Measurements from ENCODE around the gene NOTCH2.
"Not testable (repeated sequence)": the region's sequence is repeated elsewhere in the genome, so short reads cannot be mapped to it uniquely, and the experiment has no call there.

NOTCH2 gene

GRCh38 chr1:120069067-120069919 lies at the start of gene NOTCH2:
Gene NOTCH2 (minus strand): TSS chr1:120069662. CDS start chr1:120069406, 256 bp downstream.
- not testable (repeated sequence) for H3K4me1 ChIP-seq (ENCODE audit: control insufficient read depth, insufficient read depth, low read length); H3K9me3 ChIP-seq (ENCODE audit: control insufficient read depth, insufficient read depth, low read length); H3K27ac ChIP-seq (ENCODE audit: low read length); H3K36me3 ChIP-seq (ENCODE audit: control insufficient read depth, insufficient read depth, low read length); DNase-seq (ENCODE audit: low read depth, low spot score); H3K27me3 ChIP-seq (ENCODE audit: control insufficient read depth, insufficient read depth, low read length)
- H3K4me3 ChIP-seq (ENCODE audit: low read length), result peak within 1 kb of the TSS; percentile 46; the same call in 1 of the 2 replicates
- WGBS (ENCODE audit: insufficient coverage, insufficient read length), result no CpG with 5 or more reads among the region's 95 CpGs

DNA sequence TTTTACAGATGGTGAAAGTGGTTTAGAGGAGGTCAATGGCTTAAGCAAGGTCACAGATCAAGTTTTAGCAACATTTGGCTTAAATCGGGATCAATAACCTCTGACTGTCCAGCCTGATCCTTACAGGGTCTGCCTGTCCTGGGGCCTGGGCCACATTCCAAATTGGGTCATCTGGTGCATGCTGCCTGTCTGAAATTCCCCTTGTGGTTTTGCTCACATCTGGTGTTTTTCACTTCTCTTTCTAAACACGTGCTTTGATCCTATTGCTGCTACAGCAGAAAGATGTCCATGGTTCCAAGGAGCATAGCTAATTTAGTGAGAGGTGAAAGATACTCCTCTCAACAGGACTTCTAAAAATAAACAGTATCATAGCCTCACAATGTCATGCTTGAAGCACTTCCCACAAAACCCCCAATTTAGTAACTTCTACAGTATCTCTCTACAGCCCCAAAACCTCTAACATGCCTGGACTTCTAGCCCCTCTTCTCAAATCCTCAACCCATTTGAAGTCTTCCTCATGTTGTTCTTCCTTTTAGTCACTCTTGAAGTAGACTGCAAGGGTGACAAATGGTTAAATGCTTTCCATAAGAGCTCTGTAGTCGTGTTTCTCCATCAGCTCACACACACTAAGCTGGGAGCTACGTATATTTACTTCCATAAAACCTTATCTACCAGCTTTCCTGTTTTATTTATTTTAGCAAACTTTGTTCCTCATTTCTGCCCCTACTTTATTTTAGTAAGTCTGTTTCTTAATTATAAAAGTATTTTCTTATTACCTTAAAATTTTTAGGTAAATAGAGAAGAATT lies 48.1 kb upstream of the NOTCH2 start:
- not testable (repeated sequence) for H3K4me3 ChIP-seq (ENCODE audit: low read length); H3K4me1 ChIP-seq (ENCODE audit: control insufficient read depth, insufficient read depth, low read length); H3K27me3 ChIP-seq (ENCODE audit: control insufficient read depth, insufficient read depth, low read length); H3K36me3 ChIP-seq (ENCODE audit: control insufficient read depth, insufficient read depth, low read length); H3K27ac ChIP-seq (ENCODE audit: low read length); DNase-seq (ENCODE audit: low read depth, low spot score); H3K9me3 ChIP-seq (ENCODE audit: control insufficient read depth, insufficient read depth, low read length)
- no CpG with 5 or more reads among the region's 4 CpGs for WGBS (ENCODE audit: insufficient coverage, insufficient read length)

GRCh38 chr1:120116094-120116493 lies 46.6 kb upstream of the NOTCH2 start:
- not testable (repeated sequence) for H3K4me1 ChIP-seq (ENCODE audit: control insufficient read depth, insufficient read depth, low read length); H3K27me3 ChIP-seq (ENCODE audit: control insufficient read depth, insufficient read depth, low read length); H3K27ac ChIP-seq (ENCODE audit: low read length); H3K36me3 ChIP-seq (ENCODE audit: control insufficient read depth, insufficient read depth, low read length); H3K9me3 ChIP-seq (ENCODE audit: control insufficient read depth, insufficient read depth, low read length); DNase-seq (ENCODE audit: low read depth, low spot score); H3K4me3 ChIP-seq (ENCODE audit: low read length)
- WGBS (ENCODE audit: insufficient coverage, insufficient read length), result no CpG with 5 or more reads among the region's 2 CpGs

- not testable (repeated sequence) for H3K4me1 ChIP-seq (ENCODE audit: control insufficient read depth, insufficient read depth, low read length); DNase-seq (ENCODE audit: low read depth, low spot score); H3K27ac ChIP-seq (ENCODE audit: low read length); H3K27me3 ChIP-seq (ENCODE audit: control insufficient read depth, insufficient read depth, low read length); H3K9me3 ChIP-seq (ENCODE audit: control insufficient read depth, insufficient read depth, low read length); H3K4me3 ChIP-seq (ENCODE audit: low read length); H3K36me3 ChIP-seq (ENCODE audit: control insufficient read depth, insufficient read depth, low read length)
- WGBS (ENCODE audit: insufficient coverage, insufficient read length), result no CpG with 5 or more reads among the region's 3 CpGs
Observed at GRCh38 chr1:120113134-120113533, 43.7 kb upstream of the NOTCH2 start.

- not testable (repeated sequence) for H3K27ac ChIP-seq (ENCODE audit: low read length); DNase-seq (ENCODE audit: low read depth, low spot score)
- WGBS (ENCODE audit: insufficient coverage, insufficient read length), result no CpG with 5 or more reads among the region's 5 CpGs
Observed at GRCh38 chr1:120112212-120112611, 42.8 kb upstream of the NOTCH2 start.

DNA sequence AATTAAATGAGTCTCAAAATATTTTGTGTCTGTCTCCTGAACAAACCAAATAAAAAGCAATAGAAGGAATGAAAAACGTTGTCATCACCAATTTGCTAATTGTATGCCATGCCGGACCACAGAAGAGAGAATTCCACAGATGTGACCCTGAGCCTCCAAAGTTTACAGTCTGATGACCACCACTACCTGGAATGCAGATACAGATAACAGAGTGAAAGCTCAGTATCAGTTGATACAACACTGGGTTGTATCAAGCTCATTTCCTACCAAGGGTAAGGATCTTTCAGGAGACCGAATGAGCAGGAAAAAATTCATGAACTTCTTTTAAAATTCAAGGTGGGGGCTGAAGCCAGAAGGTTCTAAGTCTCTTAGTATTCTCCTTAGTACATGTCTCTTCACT lies 42.3 kb upstream of the NOTCH2 start:
- not testable (repeated sequence) for H3K27ac ChIP-seq (ENCODE audit: low read length); H3K36me3 ChIP-seq (ENCODE audit: control insufficient read depth, insufficient read depth, low read length); H3K4me3 ChIP-seq (ENCODE audit: low read length); DNase-seq (ENCODE audit: low read depth, low spot score); H3K9me3 ChIP-seq (ENCODE audit: control insufficient read depth, insufficient read depth, low read length); H3K27me3 ChIP-seq (ENCODE audit: control insufficient read depth, insufficient read depth, low read length); H3K4me1 ChIP-seq (ENCODE audit: control insufficient read depth, insufficient read depth, low read length)
- no CpG with 5 or more reads among the region's 3 CpGs for WGBS (ENCODE audit: insufficient coverage, insufficient read length)

More at GRCh38 chr1:120112212-120112611, 42.8 kb upstream of the NOTCH2 start:
- H3K4me1 ChIP-seq (ENCODE audit: control insufficient read depth, insufficient read depth, low read length); H3K4me3 ChIP-seq (ENCODE audit: low read length); H3K36me3 ChIP-seq (ENCODE audit: control insufficient read depth, insufficient read depth, low read length); H3K9me3 ChIP-seq (ENCODE audit: control insufficient read depth, insufficient read depth, low read length); H3K27me3 ChIP-seq (ENCODE audit: control insufficient read depth, insufficient read depth, low read length): not testable (repeated sequence)

- not testable (repeated sequence) for H3K27me3 ChIP-seq (ENCODE audit: control insufficient read depth, insufficient read depth, low read length); H3K4me1 ChIP-seq (ENCODE audit: control insufficient read depth, insufficient read depth, low read length); H3K27ac ChIP-seq (ENCODE audit: low read length); H3K36me3 ChIP-seq (ENCODE audit: control insufficient read depth, insufficient read depth, low read length); H3K9me3 ChIP-seq (ENCODE audit: control insufficient read depth, insufficient read depth, low read length); DNase-seq (ENCODE audit: low read depth, low spot score); H3K4me3 ChIP-seq (ENCODE audit: low read length)
- WGBS (ENCODE audit: insufficient coverage, insufficient read length), result no CpG with 5 or more reads among the region's 2 CpGs
Observed at GRCh38 chr1:120111008-120111407, 41.5 kb upstream of the NOTCH2 start.

GRCh38 chr1:120109656-120110055 lies 40.2 kb upstream of the NOTCH2 start:
- H3K9me3 ChIP-seq (ENCODE audit: control insufficient read depth, insufficient read depth, low read length); DNase-seq (ENCODE audit: low read depth, low spot score); H3K4me1 ChIP-seq (ENCODE audit: control insufficient read depth, insufficient read depth, low read length); H3K36me3 ChIP-seq (ENCODE audit: control insufficient read depth, insufficient read depth, low read length); H3K27ac ChIP-seq (ENCODE audit: low read length); H3K27me3 ChIP-seq (ENCODE audit: control insufficient read depth, insufficient read depth, low read length); H3K4me3 ChIP-seq (ENCODE audit: low read length): not testable (repeated sequence)
- WGBS (ENCODE audit: insufficient coverage, insufficient read length), result no CpG with 5 or more reads among the region's 9 CpGs

- H3K27me3 ChIP-seq (ENCODE audit: control insufficient read depth, insufficient read depth, low read length); H3K27ac ChIP-seq (ENCODE audit: low read length); H3K36me3 ChIP-seq (ENCODE audit: control insufficient read depth, insufficient read depth, low read length); H3K4me1 ChIP-seq (ENCODE audit: control insufficient read depth, insufficient read depth, low read length); H3K4me3 ChIP-seq (ENCODE audit: low read length); H3K9me3 ChIP-seq (ENCODE audit: control insufficient read depth, insufficient read depth, low read length); DNase-seq (ENCODE audit: low read depth, low spot score): not testable (repeated sequence)
- WGBS (ENCODE audit: insufficient coverage, insufficient read length), result no CpG with 5 or more reads among the region's 10 CpGs
Observed at GRCh38 chr1:120109180-120109579, 39.7 kb upstream of the NOTCH2 start.

- not testable (repeated sequence) for H3K4me3 ChIP-seq (ENCODE audit: low read length); DNase-seq (ENCODE audit: low read depth, low spot score); H3K4me1 ChIP-seq (ENCODE audit: control insufficient read depth, insufficient read depth, low read length); H3K9me3 ChIP-seq (ENCODE audit: control insufficient read depth, insufficient read depth, low read length); H3K36me3 ChIP-seq (ENCODE audit: control insufficient read depth, insufficient read depth, low read length); H3K27me3 ChIP-seq (ENCODE audit: control insufficient read depth, insufficient read depth, low read length); H3K27ac ChIP-seq (ENCODE audit: low read length)
- no CpG with 5 or more reads among the region's 2 CpGs for WGBS (ENCODE audit: insufficient coverage, insufficient read length)
Observed at GRCh38 chr1:120105288-120105687, 35.8 kb upstream of the NOTCH2 start.

All from iPS DF 6.9 (cell line).